SK-N-SH treated with all-trans-retinoic acid at 6 μM for 48 hours (cell line): Measurements from ENCODE around the gene PSTPIP2.

Experiments
- TF ChIP-seq, protein P1 (sequence below): fragments of 250-450 bp; sonication (Bioruptor Pico); IDR thresholded peaks from 2 replicates; pipeline ENCODE4 v1.8.0; 2021; ENCODE audit warnings: low read depth, mild to moderate bottlenecking, moderate library complexity, borderline replicate concordance

Gene PSTPIP2

DNA sequence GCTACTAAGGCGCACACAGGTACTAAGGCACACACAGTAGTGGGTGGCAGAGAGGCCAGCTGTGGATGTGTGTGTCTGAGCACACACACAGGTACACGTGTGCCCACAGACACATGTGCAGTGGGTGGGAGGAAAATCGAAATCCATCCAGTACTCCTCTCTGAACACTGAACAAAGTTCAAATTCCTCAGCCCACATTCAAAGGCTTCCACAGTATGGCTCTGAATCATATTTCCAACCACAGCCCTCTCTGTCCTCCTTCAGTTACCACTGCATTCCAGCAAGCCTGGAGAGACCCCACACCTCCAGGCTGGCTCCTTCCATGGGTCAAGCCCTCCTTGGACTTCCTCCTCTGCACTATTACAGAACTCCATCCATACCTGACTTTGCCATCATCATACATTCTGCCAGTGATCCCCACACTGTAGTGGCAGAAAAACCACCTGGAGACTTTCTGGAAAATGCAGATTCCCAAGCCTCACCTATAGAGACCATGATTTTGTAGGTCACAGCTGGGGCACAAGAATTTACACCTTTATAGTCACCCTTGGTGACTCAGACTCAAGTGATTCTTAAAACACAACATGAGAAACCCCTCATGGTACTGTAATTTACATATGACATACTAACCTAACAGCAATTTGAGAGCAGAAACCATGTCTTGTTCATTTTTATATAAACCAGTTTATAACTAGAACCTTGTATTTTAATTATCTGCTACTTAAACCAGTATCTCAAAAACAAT, 136.3 kb downstream of the PSTPIP2 start (continued):
- TF ChIP-seq, protein P1, sequence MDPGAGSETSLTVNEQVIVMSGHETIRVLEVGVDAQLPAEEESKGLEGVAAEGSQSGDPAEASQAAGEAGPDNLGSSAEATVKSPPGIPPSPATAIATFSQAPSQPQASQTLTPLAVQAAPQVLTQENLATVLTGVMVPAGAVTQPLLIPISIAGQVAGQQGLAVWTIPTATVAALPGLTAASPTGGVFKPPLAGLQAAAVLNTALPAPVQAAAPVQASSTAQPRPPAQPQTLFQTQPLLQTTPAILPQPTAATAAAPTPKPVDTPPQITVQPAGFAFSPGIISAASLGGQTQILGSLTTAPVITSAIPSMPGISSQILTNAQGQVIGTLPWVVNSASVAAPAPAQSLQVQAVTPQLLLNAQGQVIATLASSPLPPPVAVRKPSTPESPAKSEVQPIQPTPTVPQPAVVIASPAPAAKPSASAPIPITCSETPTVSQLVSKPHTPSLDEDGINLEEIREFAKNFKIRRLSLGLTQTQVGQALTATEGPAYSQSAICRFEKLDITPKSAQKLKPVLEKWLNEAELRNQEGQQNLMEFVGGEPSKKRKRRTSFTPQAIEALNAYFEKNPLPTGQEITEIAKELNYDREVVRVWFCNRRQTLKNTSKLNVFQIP: no peak
